GM12892 (cell line): ENCODE measurements around the gene NACC2.

Experiments
- POLR2A ChIP-seq: IDR thresholded peaks from 2 replicates; pipeline ENCODE4 v1.6.1; 2011; ENCODE audit warnings: low read depth, low read length, control low read depth
- TAF1 ChIP-seq: IDR thresholded peaks from 2 replicates; pipeline ENCODE4 v1.6.1; 2011; ENCODE audit warnings: low read depth, mild to moderate bottlenecking, control low read depth, low read length, borderline replicate concordance

- no peak for TF ChIP-seq TAF1
- TF ChIP-seq POLR2A, result no peak
These were observed 38.3 kb upstream of the NACC2 start for GRCh38 chr9:136133191-136133958.
